ENCODE measurements around the gene MEF2D.
A peak's percentile ranks its signal among the peaks of the same experiment; 100 is the strongest.

The MEF2D gene

DNA sequence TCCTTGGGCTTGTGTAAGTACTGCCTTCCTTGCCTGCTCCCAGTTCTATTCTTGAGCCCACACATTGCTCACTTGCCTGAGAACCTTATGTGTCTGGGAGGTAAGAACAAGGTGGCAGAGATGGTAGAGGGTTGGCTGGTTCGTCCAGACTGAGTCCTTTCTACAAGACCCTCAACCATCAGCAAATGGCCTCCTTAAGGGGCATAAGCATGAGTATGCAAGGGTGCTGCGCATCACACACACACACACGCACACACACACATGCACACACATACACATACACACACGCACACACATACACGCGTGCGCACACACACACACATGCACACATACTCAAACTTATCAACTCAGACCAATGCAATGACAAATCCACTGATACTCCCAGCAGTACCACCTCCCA is 74.6 kb downstream of the MEF2D start:
- no peak for DNase-seq
- ATAC-seq = no peak

GRCh38 chr1:156424806-156425432 is 75.7 kb downstream of the MEF2D start:
- ATAC-seq (no peak), DNase-seq (no peak)

- ATAC-seq (no peak), DNase-seq (no peak)
Measured at GRCh38 chr1:156423422-156424352, 76.9 kb downstream of the MEF2D start.

- ATAC-seq = no peak
- no peak for DNase-seq
Measured at GRCh38 chr1:156422602-156423091, 77.9 kb downstream of the MEF2D start.

DNA sequence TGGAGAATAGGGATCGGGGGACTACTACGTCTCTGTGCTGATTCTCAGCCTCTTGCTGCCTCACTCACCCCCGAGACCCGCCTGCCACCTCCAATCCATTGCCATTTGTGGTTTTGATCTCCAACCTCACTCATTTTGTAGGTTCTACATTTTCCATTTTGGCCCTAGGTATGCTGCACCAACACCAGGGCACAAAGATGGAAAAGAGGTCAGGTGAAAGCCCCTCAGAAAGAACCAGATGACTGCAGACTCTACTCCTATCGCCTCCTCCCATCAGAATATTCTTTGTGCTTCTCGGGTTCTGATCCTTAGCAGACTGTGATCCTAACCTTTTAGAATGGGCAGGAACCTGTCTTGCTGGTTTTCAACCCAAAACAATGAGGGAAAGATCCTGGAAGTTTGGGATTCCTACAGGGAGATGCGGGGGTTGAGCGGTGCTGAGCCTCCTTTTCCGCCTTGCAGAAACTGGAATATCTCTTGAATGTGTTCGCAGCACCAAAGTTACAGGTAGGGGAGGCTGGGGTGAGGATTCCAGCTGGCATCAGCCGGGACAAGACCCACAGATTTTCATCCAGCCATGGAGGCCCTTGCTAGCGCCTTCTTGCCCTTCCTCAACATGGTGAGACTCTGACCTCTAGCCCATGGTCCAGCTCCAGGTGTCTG is 78.5 kb downstream of the MEF2D start:
- ATAC-seq (no peak), DNase-seq (no peak)

GRCh38 chr1:156421062-156421938 is 79.3 kb downstream of the MEF2D start:
- DNase-seq (peak; percentile 80), ATAC-seq (peak; percentile 83)

GRCh38 chr1:156420205-156421061 is 80.1 kb downstream of the MEF2D start:
- ATAC-seq (peak; percentile 66), DNase-seq (peak; percentile 44)

GRCh38 chr1:156419854-156420204 is 80.7 kb downstream of the MEF2D start:
- DNase-seq = peak; percentile 67
- ATAC-seq = peak; percentile 29

DNA sequence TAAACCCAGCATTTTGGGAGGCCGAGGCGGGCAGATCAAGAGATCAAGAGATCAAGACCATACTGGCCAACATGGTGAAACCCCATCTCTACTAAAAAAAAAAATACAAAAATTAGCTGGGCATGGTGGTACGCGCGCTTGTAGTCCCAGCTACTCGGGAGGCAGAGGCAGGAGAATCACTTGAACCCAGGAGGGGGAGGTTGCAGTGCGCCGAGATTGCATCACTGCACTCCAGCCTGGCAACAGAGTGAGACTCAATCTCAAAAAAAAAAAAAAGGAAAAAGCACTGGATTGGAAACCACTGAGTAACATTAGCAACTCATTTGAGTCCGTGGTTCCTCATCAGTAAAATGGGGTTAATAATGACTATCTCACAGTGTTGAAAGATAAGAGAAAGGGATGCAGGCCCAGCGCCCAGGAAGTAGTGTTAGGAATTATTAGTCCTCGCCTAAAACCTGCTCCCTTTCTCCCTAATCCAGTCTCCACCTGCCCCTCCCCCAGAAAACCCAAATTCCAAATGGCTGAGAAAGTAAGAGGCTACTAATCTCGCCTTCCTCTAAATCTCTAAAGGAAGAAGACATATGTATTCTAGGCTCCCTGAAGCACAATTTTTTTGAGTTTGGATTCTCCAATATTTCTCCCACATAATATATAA is 82.0 kb downstream of the MEF2D start:
- ATAC-seq = no peak
- no peak for DNase-seq

GRCh38 chr1:156417401-156418020 is 83.1 kb downstream of the MEF2D start:
- DNase-seq (no peak), ATAC-seq (no peak)

- no peak for ATAC-seq
- no peak for DNase-seq
Measured at GRCh38 chr1:156416993-156417392, 83.6 kb downstream of the MEF2D start.

DNA sequence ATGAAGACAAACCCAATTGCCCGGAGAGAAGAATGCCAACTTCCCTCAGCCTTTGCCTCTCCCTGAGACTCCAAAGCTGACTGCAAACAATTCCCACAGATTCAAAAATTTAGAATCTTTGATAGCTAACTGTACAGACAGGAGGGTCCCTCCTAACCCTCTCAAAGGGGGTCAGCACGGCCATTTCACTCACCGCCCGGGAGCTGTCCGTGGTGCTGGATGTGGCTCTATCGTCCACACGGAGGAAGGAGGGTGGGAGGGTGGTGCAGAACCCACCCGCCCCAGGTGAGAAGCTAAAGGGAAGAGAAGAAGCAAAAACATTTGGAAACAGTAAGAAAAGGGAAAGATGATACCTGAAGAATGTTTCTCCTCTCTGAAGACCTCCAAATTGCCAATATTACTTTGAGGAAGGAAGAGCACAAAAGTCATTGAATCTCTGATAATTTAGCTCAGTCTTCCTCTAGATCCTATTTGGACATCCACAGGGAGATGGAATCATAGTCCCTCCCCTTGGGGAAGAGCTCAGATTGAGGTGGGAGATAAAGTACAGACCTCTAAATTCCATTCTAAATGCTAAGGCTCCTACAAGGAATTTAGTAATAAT is 86.0 kb downstream of the MEF2D start:
- no peak for ATAC-seq
- peak; percentile 30 for DNase-seq
